GM18907 (cell line): ENCODE data around the gene ALDH1B1.

Experiments
- ATAC-seq: cut with Tn5 transposase; IDR thresholded peaks from one replicate; pipeline ENCODE4 v1.9.1; 2021; ENCODE audit warnings: mild to moderate bottlenecking, moderate library complexity; ENCODE audit not compliant: unreplicated experiment

The ALDH1B1 gene

GRCh38 chr9:38437193-38437823, 44.8 kb downstream of the ALDH1B1 start:
- ATAC-seq: peak; percentile 60

- ATAC-seq: no peak
Measured at GRCh38 chr9:38439291-38439915, 46.9 kb downstream of the ALDH1B1 start.

DNA sequence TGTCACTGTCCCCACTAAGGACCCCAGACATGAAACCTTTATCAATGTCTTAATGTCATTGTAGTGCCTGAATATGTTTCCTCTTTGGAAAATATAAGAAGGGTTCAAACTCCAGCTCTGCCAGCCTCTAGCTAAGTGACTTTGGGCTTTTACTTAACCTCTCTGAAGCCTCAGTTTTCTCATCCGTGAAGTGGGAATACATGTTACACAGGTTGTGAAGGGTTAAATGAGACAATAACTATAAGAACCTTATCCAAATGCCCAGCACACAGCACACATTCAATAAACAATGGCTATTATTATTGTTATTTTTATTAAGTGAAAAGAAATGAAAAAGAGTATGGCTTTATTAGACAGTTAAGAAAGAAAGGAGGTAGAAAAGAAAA, 47.4 kb downstream of the ALDH1B1 start:
- no peak for ATAC-seq

- no peak for ATAC-seq
Measured at GRCh38 chr9:38440516-38440915, 48.0 kb downstream of the ALDH1B1 start.

- ATAC-seq: no peak
Measured at GRCh38 chr9:38441347-38442085, 49.0 kb downstream of the ALDH1B1 start.

GRCh38 chr9:38442473-38443096, 50.1 kb downstream of the ALDH1B1 start:
- ATAC-seq: no peak

GRCh38 chr9:38443181-38443580, 50.7 kb downstream of the ALDH1B1 start:
- no peak for ATAC-seq

- ATAC-seq: no peak
Measured at GRCh38 chr9:38443597-38443996, 51.1 kb downstream of the ALDH1B1 start.

DNA sequence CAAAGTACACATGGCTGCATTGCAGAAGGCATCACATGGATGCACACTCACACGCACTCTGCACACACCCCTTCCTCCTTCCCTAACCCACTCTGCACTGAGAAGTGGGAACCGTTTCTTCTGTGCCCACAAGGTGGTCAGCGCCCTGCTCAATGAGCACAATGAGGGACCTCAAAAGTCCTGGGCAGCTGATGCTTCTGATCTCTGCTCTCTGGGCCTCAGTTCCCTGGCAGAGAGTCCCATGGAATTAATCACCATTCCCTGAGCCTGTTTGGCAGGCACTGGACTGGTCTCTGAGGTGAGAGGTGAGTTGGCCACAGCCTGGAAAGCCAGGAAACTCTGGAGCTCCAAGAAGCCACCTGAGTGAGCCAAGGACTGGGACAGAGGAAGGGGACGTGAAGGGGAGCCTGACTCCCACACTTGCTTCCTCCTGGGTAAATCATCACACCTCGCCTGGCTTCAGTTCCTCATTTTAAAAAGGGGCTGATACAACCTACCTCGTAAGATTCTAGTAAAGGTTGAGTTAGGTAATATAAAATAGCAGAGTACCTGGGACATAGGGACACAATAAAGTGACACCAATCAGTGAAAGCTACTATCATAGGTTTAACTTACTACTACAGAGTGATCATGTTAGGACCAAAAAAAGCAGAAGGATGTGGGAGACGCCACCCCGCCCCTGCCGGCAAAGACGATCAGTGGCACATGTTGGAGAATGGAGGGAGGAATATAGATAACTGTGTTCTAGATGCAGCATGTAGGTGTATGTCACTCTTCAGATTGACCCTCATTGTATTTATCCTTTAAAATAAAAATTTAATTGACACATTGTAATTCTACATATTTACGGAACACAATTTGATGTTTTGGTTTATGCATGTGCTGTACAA, 52.9 kb downstream of the ALDH1B1 start:
- ATAC-seq: peak; percentile 97

DNA sequence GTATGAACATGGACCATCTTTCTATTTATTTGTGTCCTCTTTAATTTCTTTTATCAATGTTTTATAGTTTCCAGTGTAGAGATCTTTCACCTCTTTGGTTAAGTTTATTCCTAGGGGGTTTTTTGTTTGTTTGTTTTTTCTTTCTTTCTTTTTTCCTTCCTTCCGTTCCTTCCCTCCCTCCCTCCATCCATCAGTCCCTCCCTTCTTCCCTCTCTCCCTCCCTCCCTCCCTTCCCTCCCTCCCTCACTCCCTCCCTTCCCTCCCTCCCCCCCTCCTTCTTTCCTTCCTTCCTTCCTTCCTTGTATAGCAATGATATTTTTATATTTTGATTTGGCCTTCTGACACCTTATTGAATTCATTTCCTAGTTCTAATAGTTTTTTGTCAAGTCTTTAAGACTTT, 55.2 kb downstream of the ALDH1B1 start:
- ATAC-seq: no peak
